ENCODE results near the gene UBL4A.

DNA sequence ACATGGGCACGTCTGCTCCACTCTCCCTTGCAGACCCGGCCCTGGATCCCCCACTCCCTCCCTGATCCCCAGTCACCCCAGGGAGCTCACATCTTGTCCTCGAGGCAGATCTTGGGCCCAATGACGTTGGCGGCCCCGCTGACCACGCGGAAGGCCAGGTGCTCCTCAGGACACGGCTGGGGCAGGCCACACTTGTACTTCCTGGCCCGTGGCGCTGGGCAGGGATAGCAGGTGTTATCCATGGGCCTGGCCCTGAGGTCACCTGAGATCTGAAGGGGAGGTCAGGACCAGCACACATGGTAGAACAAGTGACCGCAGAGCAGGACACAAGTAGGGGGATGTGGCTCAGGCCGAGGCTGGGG, 21.9 kb upstream of the UBL4A start:
- TF ChIP-seq POLR2A (IDR thresholded peaks at IDR 0.05; ENCODE audit: low read depth, low read length) (no peak), TAF1 (IDR thresholded peaks at IDR 0.05; ENCODE audit: borderline replicate concordance, low read depth, low read length) (no peak)

Data from GM12892 (cell line).